Tibial artery (tissue), 4 donors: ENCODE data around the gene MAPRE3.

ENCODE experiments used
- DNase-seq, 2 donors: peaks; one replicate each; pipeline ENCODE4 v3.0.0-alpha.2; 2019
- H3K27ac ChIP-seq, 2 donors: fragments of 200-600 bp; sonication (generic) in 1 of 2; 1 replicate in 1 of 2; 2 replicates in 1 of 2; pipeline ENCODE4 v1.5.1; 2018 to 2019; ENCODE audit warnings: mild to moderate bottlenecking in 1 of 2
- H3K27me3 ChIP-seq, 2 donors: fragments of 200-600 bp; sonication (generic) in 1 of 2; one replicate each; pipeline versions ENCODE4 v1.5.1 to v1.6.0; 2016 to 2019
- H3K36me3 ChIP-seq, 3 donors: fragments of 200-600 bp; sonication (generic) in 2 of 3; one replicate each; pipeline ENCODE4 v1.5.1; 2016 to 2019; ENCODE audit warnings: mild to moderate bottlenecking in 2 of 3
- H3K4me1 ChIP-seq, 4 donors: fragments of 200-600 bp; sonication (generic) in 2 of 4; 1 replicate in 3 of 4; 2 replicates in 1 of 4; pipeline ENCODE4 v1.5.1; 2016 to 2019
- H3K4me3 ChIP-seq, 2 donors: fragments of 200-600 bp; sonication (generic) in 1 of 2; 1 replicate in 1 of 2; 2 replicates in 1 of 2; pipeline ENCODE4 v1.5.1; 2018 to 2019; ENCODE audit warnings: mild to moderate bottlenecking in 2 of 2
- H3K9me3 ChIP-seq, 3 donors: fragments of 200-600 bp; sonication (generic) in 1 of 3; one replicate each; pipeline ENCODE4 v1.5.1; 2016 to 2019
- intact Hi-C: fragments of 100-400 bp; cut with DNase I; formaldehyde crosslinking; loops from one replicate; pipeline ENCODE4 v1.15.0; 2023; ENCODE audit warnings: low total_unique reads
- TF ChIP-seq, protein P1 (sequence below), 2 experiments: fragments of 200-600 bp in 1 of 2; fragments of 450-650 bp in 1 of 2; IDR thresholded peaks; one replicate each; pipeline ENCODE4 v1.5.1; 2017 to 2019; ENCODE audit warnings: antibody characterized with exemption in 2 of 2, mild to moderate bottlenecking in 1 of 2, moderate library complexity in 1 of 2

MAPRE3 gene

DNA sequence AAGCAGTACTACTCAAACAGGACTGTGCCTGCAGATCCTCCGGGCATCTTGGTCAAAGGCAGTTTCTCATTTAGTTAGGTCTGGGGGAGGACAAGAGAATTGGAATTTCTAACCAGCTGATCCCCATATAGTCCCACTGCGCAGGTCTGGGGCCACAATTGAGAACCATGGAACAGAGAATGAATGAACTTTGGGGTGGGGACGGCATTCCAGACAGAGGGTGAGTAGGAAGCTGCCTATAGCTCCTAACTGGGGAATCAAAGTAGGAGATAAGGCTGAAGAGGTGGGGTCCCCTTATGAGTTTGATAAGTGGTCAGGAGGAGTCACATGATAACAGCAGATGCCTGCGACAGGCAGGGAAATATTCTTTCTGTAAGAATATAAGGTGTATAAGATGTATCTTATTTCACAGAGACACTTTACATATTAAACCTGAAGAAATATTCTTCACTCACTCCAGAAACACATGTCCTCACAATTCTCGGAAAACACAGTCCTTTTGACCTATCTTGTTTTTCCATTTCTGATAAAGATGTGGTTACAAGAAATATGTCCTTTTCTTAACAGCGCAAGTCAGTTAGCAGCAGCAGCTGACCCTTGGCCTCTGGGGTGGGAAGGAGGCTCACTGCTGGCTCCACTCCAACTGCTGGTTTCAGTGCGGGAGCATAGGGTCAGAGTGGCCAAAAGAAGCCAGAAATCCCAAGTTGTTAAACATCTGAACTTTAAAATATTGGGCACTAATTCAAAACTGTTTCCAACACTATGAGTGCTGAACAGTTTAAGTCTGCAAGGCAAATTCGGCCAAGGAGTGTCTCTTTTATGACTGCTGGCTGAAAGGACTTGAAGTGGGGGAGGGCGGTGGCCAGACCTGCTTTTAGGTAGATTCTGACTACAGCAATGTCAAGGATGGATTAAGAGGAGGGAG, 49.8 kb downstream of the MAPRE3 start:
- Histone ChIP-seq H3K27me3 (no peaks in the 10 kb centered on the region), H3K4me3 (no peak overlapping the region), H3K36me3 (peaks cover 8 to 32% (median 20%) of the 10 kb centered on the region in 3 donors), H3K4me1 (peaks cover 0 to 29% (median 14%) of the 10 kb centered on the region in 4 donors), H3K9me3 (no peaks in the 10 kb centered on the region), H3K27ac (no peak overlapping the region)
- intact Hi-C loops: loop anchor here (5.0 kb wide), 1 partner anchor 58 kb away; no protein-coding TSS in a partner anchor
- TF ChIP-seq, protein P1, sequence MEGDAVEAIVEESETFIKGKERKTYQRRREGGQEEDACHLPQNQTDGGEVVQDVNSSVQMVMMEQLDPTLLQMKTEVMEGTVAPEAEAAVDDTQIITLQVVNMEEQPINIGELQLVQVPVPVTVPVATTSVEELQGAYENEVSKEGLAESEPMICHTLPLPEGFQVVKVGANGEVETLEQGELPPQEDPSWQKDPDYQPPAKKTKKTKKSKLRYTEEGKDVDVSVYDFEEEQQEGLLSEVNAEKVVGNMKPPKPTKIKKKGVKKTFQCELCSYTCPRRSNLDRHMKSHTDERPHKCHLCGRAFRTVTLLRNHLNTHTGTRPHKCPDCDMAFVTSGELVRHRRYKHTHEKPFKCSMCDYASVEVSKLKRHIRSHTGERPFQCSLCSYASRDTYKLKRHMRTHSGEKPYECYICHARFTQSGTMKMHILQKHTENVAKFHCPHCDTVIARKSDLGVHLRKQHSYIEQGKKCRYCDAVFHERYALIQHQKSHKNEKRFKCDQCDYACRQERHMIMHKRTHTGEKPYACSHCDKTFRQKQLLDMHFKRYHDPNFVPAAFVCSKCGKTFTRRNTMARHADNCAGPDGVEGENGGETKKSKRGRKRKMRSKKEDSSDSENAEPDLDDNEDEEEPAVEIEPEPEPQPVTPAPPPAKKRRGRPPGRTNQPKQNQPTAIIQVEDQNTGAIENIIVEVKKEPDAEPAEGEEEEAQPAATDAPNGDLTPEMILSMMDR (IDR thresholded peaks at IDR 0.05): no peak
- peak in 1 of 2 donors; percentile 65 for DNase-seq

DNA sequence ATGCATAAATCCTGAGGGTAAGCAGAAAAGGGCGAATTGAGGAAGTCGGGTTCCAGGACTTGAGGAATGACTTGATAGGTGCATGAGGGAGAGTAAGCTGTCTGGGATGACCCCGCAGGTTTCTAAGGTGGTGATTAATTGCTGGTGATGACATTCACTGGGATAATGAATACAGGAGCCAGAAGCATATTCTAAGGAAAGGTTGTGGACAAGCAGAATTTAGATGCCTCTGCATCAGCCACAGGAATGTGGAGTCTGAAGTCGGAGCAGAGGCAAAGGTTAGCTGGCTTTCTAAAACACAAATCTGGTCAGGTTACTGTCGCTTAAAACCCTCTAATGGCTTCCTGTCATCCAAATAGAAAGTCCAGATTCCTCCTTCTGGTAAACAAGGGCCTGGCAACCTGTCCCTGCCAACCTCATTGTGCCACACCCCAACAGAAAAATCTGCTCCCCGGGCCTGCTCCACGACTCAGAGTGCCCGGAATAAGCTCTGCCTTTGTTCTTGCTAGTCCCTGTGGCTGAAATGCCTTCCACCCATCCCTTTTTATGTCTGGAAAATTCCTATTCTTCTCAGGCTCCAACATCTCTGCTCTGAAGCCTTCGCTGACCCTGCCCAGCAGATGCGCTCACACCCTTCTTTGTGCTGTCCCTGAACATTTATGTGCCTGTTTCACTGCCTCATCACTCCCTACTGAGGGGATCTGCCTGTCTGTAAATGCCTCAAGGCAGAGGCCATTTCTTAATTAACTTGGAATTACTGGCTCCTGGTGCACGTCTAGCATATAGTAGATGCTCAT, 51.0 kb downstream of the MAPRE3 start:
- intact Hi-C loops: no loop called here

DNA sequence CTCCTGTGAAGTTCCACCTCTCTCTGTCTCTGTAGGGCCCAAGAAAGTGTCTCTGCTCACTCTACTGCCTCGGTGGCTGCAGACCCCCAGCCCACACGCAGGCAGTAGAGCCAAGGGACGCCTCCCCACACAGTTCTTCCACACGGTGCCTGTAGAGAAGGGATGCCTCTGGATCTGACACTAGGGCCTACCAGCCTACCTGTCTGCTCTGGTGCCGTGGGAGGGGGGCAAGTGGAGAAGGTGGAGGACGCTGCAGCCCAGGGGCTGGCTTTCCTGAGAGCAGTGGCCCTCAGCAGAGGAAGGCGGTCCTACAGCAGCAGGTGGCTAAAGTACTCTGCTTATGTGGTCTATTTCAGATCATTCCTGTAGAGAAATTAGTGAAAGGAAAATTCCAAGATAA, 53.3 kb downstream of the MAPRE3 start:
- no peaks in the 10 kb centered on the region for H3K27me3 ChIP-seq
- TF ChIP-seq, protein P1 (IDR thresholded peaks at IDR 0.05): no peak
- intact Hi-C loops: no loop called here
- peaks cover 8 to 63% (median 39%) of the 10 kb centered on the region in 3 donors for H3K36me3 ChIP-seq
- H3K4me1 ChIP-seq: peaks cover 0 to 20% (median 5%) of the 10 kb centered on the region in 4 donors
- no peak overlapping the region for H3K4me3 ChIP-seq
- no peak overlapping the region for H3K27ac ChIP-seq
- DNase-seq: peak in 1 of 2 donors; percentile 48
- H3K9me3 ChIP-seq: no peaks in the 10 kb centered on the region

More for the DNA sequence above, 51.0 kb downstream of the MAPRE3 start:
- TF ChIP-seq, protein P1 (IDR thresholded peaks at IDR 0.05): no peak
- H3K27ac ChIP-seq: no peak overlapping the region
- DNase-seq: peak in 1 of 2 donors; percentile 41
- no peaks in the 10 kb centered on the region for H3K27me3 ChIP-seq
- no peaks in the 10 kb centered on the region for H3K9me3 ChIP-seq
- H3K4me3 ChIP-seq: no peak overlapping the region
- H3K4me1 ChIP-seq: peaks cover 0 to 20% (median 8%) of the 10 kb centered on the region in 4 donors
- peaks cover 8 to 44% (median 32%) of the 10 kb centered on the region in 3 donors for H3K36me3 ChIP-seq

DNA sequence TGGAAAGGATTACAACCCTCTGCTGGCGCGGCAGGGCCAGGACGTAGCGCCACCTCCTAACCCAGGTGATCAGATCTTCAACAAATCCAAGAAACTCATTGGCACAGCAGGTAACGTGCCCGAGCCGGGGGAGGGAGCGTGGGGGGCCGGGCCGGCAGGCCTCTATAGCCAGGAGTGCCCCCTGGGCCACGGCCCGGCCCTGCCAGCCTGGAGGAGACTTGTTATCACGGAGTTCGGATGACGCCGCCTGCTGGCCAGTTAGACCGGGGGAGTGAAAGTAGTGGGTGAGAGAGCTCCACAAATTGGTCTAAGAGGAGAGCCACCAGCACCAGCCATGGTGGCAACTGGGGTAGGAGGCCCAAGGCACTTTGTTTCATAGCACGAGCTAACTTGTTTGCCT, 53.8 kb downstream of the MAPRE3 start:
- Histone ChIP-seq H3K9me3 (no peaks in the 10 kb centered on the region), H3K27me3 (no peaks in the 10 kb centered on the region), H3K36me3 (peaks cover 8 to 63% (median 39%) of the 10 kb centered on the region in 3 donors), H3K27ac (no peak overlapping the region), H3K4me1 (peaks cover 0 to 20% (median 5%) of the 10 kb centered on the region in 4 donors), H3K4me3 (no peak overlapping the region)
- intact Hi-C loops: no loop called here
- DNase-seq: peak in 1 of 2 donors; percentile 53
- TF ChIP-seq, protein P1 (IDR thresholded peaks at IDR 0.05): no peak

DNA sequence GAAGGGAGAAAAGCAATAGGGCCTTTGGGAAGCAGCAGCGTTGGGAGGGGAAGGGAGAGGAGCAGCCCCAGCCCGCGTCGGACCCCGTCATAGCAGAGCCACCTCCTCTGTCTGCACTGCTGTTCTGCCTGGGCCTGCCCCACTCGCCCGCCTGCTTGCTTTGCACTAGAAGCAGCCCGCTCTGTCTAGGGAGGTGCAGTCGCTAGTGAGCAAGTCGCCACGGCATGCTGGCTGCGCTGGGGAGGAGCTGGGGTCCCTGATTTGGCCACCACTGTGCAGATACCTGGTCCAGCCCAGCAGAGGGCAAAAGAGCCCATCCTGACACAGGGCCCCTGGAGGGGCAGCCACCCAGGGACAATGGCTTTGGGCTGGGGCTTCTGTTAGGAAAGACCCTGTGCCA, 54.4 kb downstream of the MAPRE3 start:
- peaks cover 8 to 63% (median 39%) of the 10 kb centered on the region in 3 donors for H3K36me3 ChIP-seq
- TF ChIP-seq, protein P1 (IDR thresholded peaks at IDR 0.05): no peak
- H3K27me3 ChIP-seq: no peaks in the 10 kb centered on the region
- no peaks in the 10 kb centered on the region for H3K9me3 ChIP-seq
- H3K27ac ChIP-seq: no peak overlapping the region
- H3K4me3 ChIP-seq: no peak overlapping the region
- H3K4me1 ChIP-seq: peaks cover 0 to 14% (median 4%) of the 10 kb centered on the region in 4 donors
- intact Hi-C loops: no loop called here
- peak in 1 of 2 donors; percentile 45 for DNase-seq
